ENCODE measurements around the gene ZFX.

Gene ZFX

GRCh38 chrX:24248042-24248441, 98.5 kb downstream of the ZFX start:
- H3K4me1 ChIP-seq (ENCODE audit: insufficient read depth, low read length, poor library complexity, severe bottlenecking) = peaks cover 4% of the 10 kb centered on the region
- H3K36me3 ChIP-seq (ENCODE audit: insufficient read depth, low read length) = no peaks in the 10 kb centered on the region
- H3F3A ChIP-seq (ENCODE audit: low read depth) = no peaks in the 10 kb centered on the region
- H3K9me3 ChIP-seq (ENCODE audit: insufficient read depth, low read depth, low read length) = no peaks in the 10 kb centered on the region
- H3K4me2 ChIP-seq (ENCODE audit: low read depth, low read length, poor library complexity, severe bottlenecking) = no peak overlapping the region
- TF ChIP-seq EZH2phosphoT487 (IDR thresholded peaks at IDR 0.05; ENCODE audit: borderline replicate concordance) (no peak), CTCF (conservative IDR thresholded peaks at IDR 0.05; ENCODE audit: low read length) (no peak)
- H3K9ac ChIP-seq (ENCODE audit: low read depth, low read length, poor library complexity, severe bottlenecking) = no peak overlapping the region
- no peak overlapping the region for H2AFZ ChIP-seq (ENCODE audit: low read length)
- H3K79me2 ChIP-seq (ENCODE audit: insufficient read depth, low read length) = no peaks in the 10 kb centered on the region
- H3K9me2 ChIP-seq (replicated peaks; ENCODE audit: low read depth, low read length) = no peaks in the 10 kb centered on the region
- H4K20me1 ChIP-seq (ENCODE audit: insufficient read depth, low read length, poor library complexity, severe bottlenecking) = no peaks in the 10 kb centered on the region
- H3K4me3 ChIP-seq (ENCODE audit: low read length, poor library complexity, severe bottlenecking) = no peak overlapping the region
- H3K27me3 ChIP-seq (ENCODE audit: insufficient read depth, low read length, poor library complexity, severe bottlenecking) = no peaks in the 10 kb centered on the region

- no peaks in the 10 kb centered on the region for H3K4me1 ChIP-seq (ENCODE audit: insufficient read depth, low read length, poor library complexity, severe bottlenecking)
- H3K9me3 ChIP-seq (ENCODE audit: insufficient read depth, low read depth, low read length) = no peaks in the 10 kb centered on the region
- no peaks in the 10 kb centered on the region for H3F3A ChIP-seq (ENCODE audit: low read depth)
- H3K9ac ChIP-seq (ENCODE audit: low read depth, low read length, poor library complexity, severe bottlenecking) = no peak overlapping the region
- no peak overlapping the region for H2AFZ ChIP-seq (ENCODE audit: low read length)
- no peaks in the 10 kb centered on the region for H3K79me2 ChIP-seq (ENCODE audit: insufficient read depth, low read length)
- TF ChIP-seq CTCF (conservative IDR thresholded peaks at IDR 0.05; ENCODE audit: low read length) = no peak
- TF ChIP-seq EZH2phosphoT487 (IDR thresholded peaks at IDR 0.05; ENCODE audit: borderline replicate concordance) = no peak
- no peak overlapping the region for H3K4me3 ChIP-seq (ENCODE audit: low read length, poor library complexity, severe bottlenecking)
- H3K36me3 ChIP-seq (ENCODE audit: insufficient read depth, low read length) = no peaks in the 10 kb centered on the region
- no peak overlapping the region for H3K4me2 ChIP-seq (ENCODE audit: low read depth, low read length, poor library complexity, severe bottlenecking)
- no peaks in the 10 kb centered on the region for H3K9me2 ChIP-seq (replicated peaks; ENCODE audit: low read depth, low read length)
- no peaks in the 10 kb centered on the region for H3K27me3 ChIP-seq (ENCODE audit: insufficient read depth, low read length, poor library complexity, severe bottlenecking)
- H4K20me1 ChIP-seq (ENCODE audit: insufficient read depth, low read length, poor library complexity, severe bottlenecking) = no peaks in the 10 kb centered on the region
Observed at GRCh38 chrX:24253030-24253429, 103.5 kb downstream of the ZFX start.

- no peaks in the 10 kb centered on the region for H3K4me1 ChIP-seq (ENCODE audit: insufficient read depth, low read length, poor library complexity, severe bottlenecking)
- no peaks in the 10 kb centered on the region for H4K20me1 ChIP-seq (ENCODE audit: insufficient read depth, low read length, poor library complexity, severe bottlenecking)
- TF ChIP-seq CTCF (conservative IDR thresholded peaks at IDR 0.05; ENCODE audit: low read length) = no peak
- no peak for TF ChIP-seq EZH2phosphoT487 (IDR thresholded peaks at IDR 0.05; ENCODE audit: borderline replicate concordance)
- H3K9me3 ChIP-seq (ENCODE audit: insufficient read depth, low read depth, low read length) = no peaks in the 10 kb centered on the region
- no peaks in the 10 kb centered on the region for H3K27me3 ChIP-seq (ENCODE audit: insufficient read depth, low read length, poor library complexity, severe bottlenecking)
- H3K79me2 ChIP-seq (ENCODE audit: insufficient read depth, low read length) = no peaks in the 10 kb centered on the region
- no peak overlapping the region for H3K4me3 ChIP-seq (ENCODE audit: low read length, poor library complexity, severe bottlenecking)
- H3K36me3 ChIP-seq (ENCODE audit: insufficient read depth, low read length) = no peaks in the 10 kb centered on the region
- H2AFZ ChIP-seq (ENCODE audit: low read length) = no peak overlapping the region
- no peak overlapping the region for H3K4me2 ChIP-seq (ENCODE audit: low read depth, low read length, poor library complexity, severe bottlenecking)
- no peaks in the 10 kb centered on the region for H3F3A ChIP-seq (ENCODE audit: low read depth)
- H3K9me2 ChIP-seq (replicated peaks; ENCODE audit: low read depth, low read length) = no peaks in the 10 kb centered on the region
- H3K9ac ChIP-seq (ENCODE audit: low read depth, low read length, poor library complexity, severe bottlenecking) = no peak overlapping the region
Observed at GRCh38 chrX:24253469-24253868, 103.9 kb downstream of the ZFX start.

Measured in Loucy (cell line).